K562 (cell line): ENCODE data around the gene AKIRIN1. TPM values are rescaled to one million over a fixed set of nuclear protein-coding genes. Genes with fewer than 3 reads are reported as not detected.

Source experiments
- ATF1 ChIP-seq, 2 experiments: fragments of 450-650 bp in 1 of 2; IDR thresholded peaks; 2 replicates each; pipeline ENCODE4 v1.6.1; 2016; ENCODE audit warnings: missing compliant biosample characterization in 1 of 2, missing genetic modification characterization in 1 of 2
- BRD4 ChIP-seq: fragments of 200-600 bp; sonication (generic); IDR thresholded peaks from 2 replicates; pipeline ENCODE4 v1.6.1; 2017; ENCODE audit warnings: inconsistent platforms
- COPS2 ChIP-seq: fragments of 450-650 bp; conservative IDR thresholded peaks from 2 replicates; pipeline ENCODE4 v1.6.1; 2016; ENCODE audit warnings: mild to moderate bottlenecking, moderate library complexity
- CREB1 ChIP-seq, 2 experiments: sonication (generic) in 1 of 2; formaldehyde crosslinking in 1 of 2; IDR thresholded peaks; 2 replicates each; pipeline versions ENCODE4 v1.6.1 to v1.8.0; 2012 to 2022; ENCODE audit warnings: inconsistent platforms in 1 of 2, mild to moderate bottlenecking in 1 of 2, missing genetic modification reagents in 1 of 2, moderate library complexity in 1 of 2
- EWSR1 ChIP-seq: fragments of 450-650 bp; IDR thresholded peaks from 2 replicates; pipeline ENCODE4 v1.6.1; 2018; ENCODE audit warnings: borderline replicate concordance, mild to moderate bottlenecking, low read depth, moderate library complexity; ENCODE audit not compliant: partially characterized antibody
- HNRNPL ChIP-seq: fragments of 200-400 bp; formaldehyde crosslinking; IDR thresholded peaks from 2 replicates; pipeline ENCODE4 v1.6.1; 2017; ENCODE audit warnings: low read depth, mild to moderate bottlenecking, low read length
- KLF10 ChIP-seq: fragments of 250-450 bp; sonication (Bioruptor Pico); IDR thresholded peaks from 2 replicates; pipeline ENCODE4 v1.6.1; 2021; ENCODE audit warnings: matching md5 sums
- MCM5 ChIP-seq: fragments of 450-650 bp; IDR thresholded peaks from 2 replicates; pipeline ENCODE4 v1.6.1; 2016; ENCODE audit warnings: low read depth
- MIER1 ChIP-seq: fragments of 450-650 bp; IDR thresholded peaks from 2 replicates; pipeline ENCODE4 v1.6.1; 2016; ENCODE audit warnings: antibody characterized with exemption, mild to moderate bottlenecking, low read depth
- NBN ChIP-seq: fragments of 450-650 bp; IDR thresholded peaks from 2 replicates; pipeline ENCODE4 v1.6.1; 2016; ENCODE audit warnings: low read depth, mild to moderate bottlenecking
- NFXL1 ChIP-seq: fragments of 450-650 bp; formaldehyde crosslinking; IDR thresholded peaks from 2 replicates; pipeline ENCODE4 v1.4.0; 2021; ENCODE audit warnings: mild to moderate bottlenecking
- POLR2AphosphoS5 ChIP-seq: IDR thresholded peaks from 2 replicates; pipeline ENCODE4 v1.6.1; 2011; ENCODE audit warnings: mild to moderate bottlenecking, low read depth, low read length, moderate library complexity; ENCODE audit not compliant: control insufficient read depth, insufficient read depth
- RBM14 ChIP-seq: fragments of 200-400 bp; formaldehyde crosslinking; IDR thresholded peaks from 2 replicates; pipeline ENCODE4 v1.6.1; 2018; ENCODE audit warnings: low read depth, mild to moderate bottlenecking, low read length, moderate library complexity, borderline replicate concordance; ENCODE audit not compliant: insufficient read depth
- RCOR1 ChIP-seq, 2 experiments: IDR thresholded peaks; 2 replicates each; pipeline ENCODE4 v1.6.1; 2012; ENCODE audit warnings: low read depth in 2 of 2, low read length in 2 of 2, borderline replicate concordance in 1 of 2, improper control_type of control experiment in 1 of 2
- SNIP1 ChIP-seq: fragments of 450-650 bp; IDR thresholded peaks from 2 replicates; pipeline ENCODE4 v1.7.1; 2017; ENCODE audit warnings: low read depth, mild to moderate bottlenecking
- STAG1 ChIP-seq: sonication (generic); formaldehyde crosslinking; IDR thresholded peaks from 2 replicates; pipeline ENCODE4 v1.5.0; 2020; ENCODE audit warnings: missing genetic modification reagents, borderline replicate concordance
- STAT5B ChIP-seq: fragments of 250-450 bp; sonication (Bioruptor Pico); IDR thresholded peaks from 2 replicates; pipeline ENCODE4 v1.8.0; 2021; ENCODE audit warnings: mild to moderate bottlenecking, inconsistent platforms
- ZNF41 ChIP-seq: fragments of 250-450 bp; sonication (Bioruptor Pico); conservative IDR thresholded peaks from 2 replicates; pipeline ENCODE4 v1.4.0; 2020; ENCODE audit warnings: mild to moderate bottlenecking
- polyA plus RNA-seq, 8 experiments: library from polyadenylated mRNA; depleted of rRNA in 4 of 8; stranded (reverse) in 5 of 8; unstranded in 3 of 8; fragments of >200 nt; fragmentation: Nextera tagmentation in 2 of 8; fragmentation: Illumina TruSeq in 1 of 8; extraction: Ambion mirVana in 2 of 8; extraction: Trizol in 1 of 8; gene quantifications; 2 replicates each; pipeline versions ENCODE4 v1.2.1 to v1.2.3, GENCODE V29; 2011 to 2014; ENCODE audit warnings: inconsistent platforms in 1 of 8, missing spikeins in 1 of 8
- total RNA-seq, 7 experiments: library from RNA; depleted of rRNA in 6 of 7; stranded (reverse); fragments of >200 nt in 6 of 7; fragmentation: Illumina TruSeq in 2 of 7; extraction: Trizol in 2 of 7; gene quantifications; 2 replicates each; pipeline versions ENCODE4 v1.2.1 to v1.2.3, GENCODE V29; 2011 to 2021; ENCODE audit warnings: low replicate concordance in 1 of 7
- TF ChIP-seq, protein P1 (sequence below): fragments of 150-350 bp; IDR thresholded peaks from 2 replicates; pipeline ENCODE4 v1.6.1; 2014; ENCODE audit warnings: low read depth, mild to moderate bottlenecking, low read length, borderline replicate concordance
- TF ChIP-seq, protein P2 (sequence below): sonication (generic); formaldehyde crosslinking; IDR thresholded peaks from 2 replicates; pipeline ENCODE4 v1.8.1; 2023; ENCODE audit warnings: mild to moderate bottlenecking, missing genetic modification reagents

AKIRIN1 gene
- total and polyA plus RNA-seq, 9 of the 15 experiments (the other 6 are each of a cell fraction or from before 2014, with no cell fraction given) = 11.5 to 139 (median 83.4) TPM

DNA sequence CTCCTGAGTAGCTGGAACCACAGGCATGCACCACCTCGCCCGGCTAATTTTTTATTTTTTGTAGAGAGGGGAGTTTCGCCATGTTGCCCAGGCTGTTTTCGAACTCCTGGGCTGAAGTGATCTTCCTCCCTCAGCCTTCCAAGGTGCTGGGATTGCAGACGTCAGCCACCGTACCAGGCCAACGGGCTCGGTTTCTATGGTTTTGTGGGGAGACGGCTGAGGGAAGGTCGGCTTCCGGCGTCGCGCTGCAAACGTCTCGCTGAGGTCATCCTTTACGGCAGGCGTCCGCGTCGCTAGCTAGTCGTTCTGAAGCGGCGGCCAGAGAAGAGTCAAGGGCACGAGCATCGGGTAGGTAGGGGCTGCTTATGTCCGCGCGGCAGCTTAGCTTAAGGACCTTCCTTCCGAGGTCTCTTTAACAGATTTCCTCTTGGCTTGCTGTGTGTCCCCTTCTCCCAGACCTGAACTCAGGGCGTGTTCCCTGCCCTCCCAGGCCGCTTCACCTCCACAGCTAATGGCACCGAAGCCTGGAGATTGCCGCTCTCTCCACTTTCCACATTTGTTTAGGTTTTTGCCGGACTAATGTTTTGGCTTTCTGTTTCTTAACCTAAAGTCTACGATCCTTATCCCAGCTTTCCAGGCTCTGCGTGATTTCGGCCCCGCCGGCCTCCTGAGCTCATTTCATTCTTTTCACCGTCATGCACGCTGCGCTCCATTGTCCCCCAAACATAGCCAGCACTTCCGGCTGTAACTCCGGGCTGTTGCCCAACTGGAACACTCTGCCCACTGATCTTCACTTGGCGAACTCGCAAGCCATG is 35.2 kb downstream of the AKIRIN1 start, which contains the start of gene NDUFS5 (continued):
- TF ChIP-seq, protein P1, sequence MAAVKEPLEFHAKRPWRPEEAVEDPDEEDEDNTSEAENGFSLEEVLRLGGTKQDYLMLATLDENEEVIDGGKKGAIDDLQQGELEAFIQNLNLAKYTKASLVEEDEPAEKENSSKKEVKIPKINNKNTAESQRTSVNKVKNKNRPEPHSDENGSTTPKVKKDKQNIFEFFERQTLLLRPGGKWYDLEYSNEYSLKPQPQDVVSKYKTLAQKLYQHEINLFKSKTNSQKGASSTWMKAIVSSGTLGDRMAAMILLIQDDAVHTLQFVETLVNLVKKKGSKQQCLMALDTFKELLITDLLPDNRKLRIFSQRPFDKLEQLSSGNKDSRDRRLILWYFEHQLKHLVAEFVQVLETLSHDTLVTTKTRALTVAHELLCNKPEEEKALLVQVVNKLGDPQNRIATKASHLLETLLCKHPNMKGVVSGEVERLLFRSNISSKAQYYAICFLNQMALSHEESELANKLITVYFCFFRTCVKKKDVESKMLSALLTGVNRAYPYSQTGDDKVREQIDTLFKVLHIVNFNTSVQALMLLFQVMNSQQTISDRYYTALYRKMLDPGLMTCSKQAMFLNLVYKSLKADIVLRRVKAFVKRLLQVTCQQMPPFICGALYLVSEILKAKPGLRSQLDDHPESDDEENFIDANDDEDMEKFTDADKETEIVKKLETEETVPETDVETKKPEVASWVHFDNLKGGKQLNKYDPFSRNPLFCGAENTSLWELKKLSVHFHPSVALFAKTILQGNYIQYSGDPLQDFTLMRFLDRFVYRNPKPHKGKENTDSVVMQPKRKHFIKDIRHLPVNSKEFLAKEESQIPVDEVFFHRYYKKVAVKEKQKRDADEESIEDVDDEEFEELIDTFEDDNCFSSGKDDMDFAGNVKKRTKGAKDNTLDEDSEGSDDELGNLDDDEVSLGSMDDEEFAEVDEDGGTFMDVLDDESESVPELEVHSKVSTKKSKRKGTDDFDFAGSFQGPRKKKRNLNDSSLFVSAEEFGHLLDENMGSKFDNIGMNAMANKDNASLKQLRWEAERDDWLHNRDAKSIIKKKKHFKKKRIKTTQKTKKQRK = no peak
- TF ChIP-seq BRD4 = 0 out of 2 replicates have a peak, but pooled peaks have one; percentile 51
- TF ChIP-seq NFXL1 (CRISPR knock-in tag) = no peak
- TF ChIP-seq NBN = no peak
- TF ChIP-seq, protein P2, sequence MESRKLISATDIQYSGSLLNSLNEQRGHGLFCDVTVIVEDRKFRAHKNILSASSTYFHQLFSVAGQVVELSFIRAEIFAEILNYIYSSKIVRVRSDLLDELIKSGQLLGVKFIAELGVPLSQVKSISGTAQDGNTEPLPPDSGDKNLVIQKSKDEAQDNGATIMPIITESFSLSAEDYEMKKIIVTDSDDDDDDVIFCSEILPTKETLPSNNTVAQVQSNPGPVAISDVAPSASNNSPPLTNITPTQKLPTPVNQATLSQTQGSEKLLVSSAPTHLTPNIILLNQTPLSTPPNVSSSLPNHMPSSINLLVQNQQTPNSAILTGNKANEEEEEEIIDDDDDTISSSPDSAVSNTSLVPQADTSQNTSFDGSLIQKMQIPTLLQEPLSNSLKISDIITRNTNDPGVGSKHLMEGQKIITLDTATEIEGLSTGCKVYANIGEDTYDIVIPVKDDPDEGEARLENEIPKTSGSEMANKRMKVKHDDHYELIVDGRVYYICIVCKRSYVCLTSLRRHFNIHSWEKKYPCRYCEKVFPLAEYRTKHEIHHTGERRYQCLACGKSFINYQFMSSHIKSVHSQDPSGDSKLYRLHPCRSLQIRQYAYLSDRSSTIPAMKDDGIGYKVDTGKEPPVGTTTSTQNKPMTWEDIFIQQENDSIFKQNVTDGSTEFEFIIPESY (CRISPR knock-in tag) = no peak
- TF ChIP-seq STAT5B (CRISPR knock-in tag) = no peak
- no peak for TF ChIP-seq RBM14
- TF ChIP-seq ZNF41 (CRISPR knock-in tag) = no peak
- TF ChIP-seq EWSR1 = no peak
- TF ChIP-seq SNIP1 = no peak
- peak; percentile 96 for TF ChIP-seq POLR2AphosphoS5
- TF ChIP-seq RCOR1 (IDR thresholded peaks at IDR 0.05; ENCODE audit: borderline replicate concordance in 1 of 2, low read depth in 2 of 2, low read length in 2 of 2) = peak in 1 of 2 experiments; percentile 65; a peak in 1 of 4 replicates
- no peak for TF ChIP-seq ATF1 (CRISPR knock-in tag; IDR thresholded peaks at IDR 0.05)
- TF ChIP-seq ATF1 (tag; IDR thresholded peaks at IDR 0.05) = peak; percentile 96
- no peak for TF ChIP-seq HNRNPL
- no peak for TF ChIP-seq STAG1 (CRISPR knock-in tag)
- TF ChIP-seq KLF10 (CRISPR knock-in tag) = no peak
- no peak for TF ChIP-seq MCM5
- TF ChIP-seq CREB1 (IDR thresholded peaks at IDR 0.05) = peak; percentile 92
- TF ChIP-seq CREB1 (CRISPR knock-in tag; IDR thresholded peaks at IDR 0.05) = peak; percentile 82
- TF ChIP-seq COPS2 = no peak
- no peak for TF ChIP-seq MIER1
